Skeletal muscle satellite cell (primary cell): ENCODE measurements around the gene TNIK.
"Not testable (repeated sequence)": the region's sequence is repeated elsewhere in the genome, so short reads cannot be mapped to it uniquely, and the experiment has no call there.

ENCODE experiments used
- H3K27me3 ChIP-seq: 2 replicates; pipeline ENCODE4 v1.7.0; 2013; ENCODE audit warnings: low read length; ENCODE audit not compliant: control insufficient read depth, insufficient read depth
- H3K36me3 ChIP-seq: 2 replicates; pipeline ENCODE4 v1.7.0; 2013; ENCODE audit warnings: mild to moderate bottlenecking, control low read depth, low read length; ENCODE audit not compliant: insufficient read depth
- H3K4me1 ChIP-seq: 2 replicates; pipeline ENCODE4 v1.7.0; 2013; ENCODE audit warnings: low read length; ENCODE audit not compliant: control insufficient read depth, insufficient read depth
- H3K4me2 ChIP-seq: 2 replicates; pipeline ENCODE4 v1.7.0; 2013; ENCODE audit warnings: mild to moderate bottlenecking, low read length
- H3K4me3 ChIP-seq: 2 replicates; pipeline ENCODE4 v1.7.0; 2013; ENCODE audit warnings: low read length
- H3K9ac ChIP-seq: 2 replicates; pipeline ENCODE4 v1.7.0; 2013; ENCODE audit warnings: mild to moderate bottlenecking, low read depth, low read length, moderate library complexity
- H3K9me3 ChIP-seq: replicated peaks from 2 replicates; pipeline ENCODE4 v1.7.0; 2013; ENCODE audit warnings: mild to moderate bottlenecking, control low read depth, low read length

Gene TNIK

DNA sequence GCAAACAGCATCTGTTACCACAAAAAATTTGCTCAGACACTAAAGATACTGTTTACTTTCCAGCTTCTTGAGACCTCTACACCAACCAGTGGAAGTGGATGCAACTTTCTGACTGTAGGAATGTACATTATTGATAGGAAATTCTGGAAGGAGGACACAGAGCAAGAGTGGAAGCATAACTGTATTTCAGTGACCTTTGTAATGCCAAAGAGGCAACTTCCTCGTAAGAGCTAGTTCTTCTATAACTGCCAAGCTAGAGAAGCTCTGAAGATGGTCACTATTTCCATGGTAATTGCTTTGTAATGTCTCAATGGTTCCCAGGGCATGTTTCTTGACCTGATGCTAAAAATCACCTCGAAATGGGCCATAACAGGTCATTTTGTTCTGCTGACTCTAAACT lies 337.3 kb downstream of the TNIK start:
- Histone ChIP-seq H3K4me2 (no peak overlapping the region), H3K27me3 (no peaks in the 10 kb centered on the region), H3K36me3 (no peaks in the 10 kb centered on the region), H3K4me3 (no peak overlapping the region), H3K9me3 (no peaks in the 10 kb centered on the region), H3K9ac (no peak overlapping the region), H3K4me1 (no peaks in the 10 kb centered on the region)

DNA sequence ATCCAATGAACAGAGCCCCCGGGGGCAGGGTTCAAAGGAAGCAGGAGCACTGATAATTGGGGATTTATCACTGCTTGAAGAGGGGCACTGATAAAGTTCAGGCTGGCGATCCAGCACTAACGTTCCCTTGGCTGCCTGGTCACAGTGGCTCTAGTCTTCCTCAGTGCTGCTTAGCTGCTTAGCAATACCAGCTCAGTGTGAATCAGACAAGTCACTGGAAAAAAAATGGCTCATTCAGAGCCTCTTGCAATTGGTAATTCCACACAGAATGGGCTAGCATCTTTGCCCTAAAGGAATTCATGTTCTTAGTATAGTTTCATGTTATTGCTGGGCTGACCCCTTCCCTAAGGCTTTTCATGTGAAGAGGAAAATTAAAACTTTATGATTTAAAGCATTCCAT lies 338.0 kb downstream of the TNIK start:
- Histone ChIP-seq H3K9me3 (no peaks in the 10 kb centered on the region), H3K36me3 (no peaks in the 10 kb centered on the region), H3K9ac (no peak overlapping the region), H3K4me2 (no peak overlapping the region), H3K27me3 (no peaks in the 10 kb centered on the region), H3K4me1 (no peaks in the 10 kb centered on the region), H3K4me3 (no peak overlapping the region)

DNA sequence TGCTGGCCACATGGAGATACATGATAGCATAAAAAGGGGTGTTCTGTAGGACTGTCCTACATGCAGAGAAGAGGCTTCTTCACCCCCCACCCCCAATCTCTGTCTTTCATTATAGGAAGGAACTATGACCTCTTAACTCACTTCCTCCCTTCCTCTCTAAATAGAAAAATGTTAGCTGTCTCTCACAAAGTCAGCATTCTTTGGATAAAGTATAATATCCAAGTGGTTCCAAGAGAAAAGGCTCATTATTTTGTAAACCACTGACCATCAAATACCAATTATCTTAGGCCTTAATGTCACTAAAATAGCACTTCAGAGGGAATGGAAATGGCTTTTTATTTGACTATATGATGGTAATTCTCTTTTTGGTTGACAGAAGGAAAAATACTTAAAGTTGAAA lies 338.4 kb downstream of the TNIK start:
- H3K9ac ChIP-seq: no peak overlapping the region
- no peaks in the 10 kb centered on the region for H3K4me1 ChIP-seq
- H3K4me3 ChIP-seq: no peak overlapping the region
- no peak overlapping the region for H3K4me2 ChIP-seq
- H3K27me3 ChIP-seq: no peaks in the 10 kb centered on the region
- H3K9me3 ChIP-seq: no peaks in the 10 kb centered on the region
- H3K36me3 ChIP-seq: no peaks in the 10 kb centered on the region

DNA sequence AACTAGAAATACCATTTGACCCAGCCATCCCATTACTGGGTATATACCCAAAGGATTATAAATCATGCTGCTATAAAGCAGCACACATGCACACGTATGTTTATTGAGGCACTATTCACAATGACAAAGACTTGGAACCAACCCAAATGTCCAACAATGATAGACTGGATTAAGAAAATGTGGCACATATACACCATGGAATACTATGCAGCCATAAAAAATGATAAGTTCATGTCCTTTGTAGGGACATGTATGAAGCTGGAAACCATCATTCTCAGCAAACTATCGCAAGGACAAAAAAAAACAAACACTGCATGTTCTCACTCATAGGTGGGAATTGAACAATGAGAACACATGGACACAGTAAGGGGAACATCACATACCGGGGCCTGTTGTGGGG lies 340.8 kb downstream of the TNIK start:
- H3K9ac ChIP-seq, H3K4me3 ChIP-seq, H3K27me3 ChIP-seq, H3K9me3 ChIP-seq, H3K36me3 ChIP-seq, H3K4me2 ChIP-seq, H3K4me1 ChIP-seq: not testable (repeated sequence)

DNA sequence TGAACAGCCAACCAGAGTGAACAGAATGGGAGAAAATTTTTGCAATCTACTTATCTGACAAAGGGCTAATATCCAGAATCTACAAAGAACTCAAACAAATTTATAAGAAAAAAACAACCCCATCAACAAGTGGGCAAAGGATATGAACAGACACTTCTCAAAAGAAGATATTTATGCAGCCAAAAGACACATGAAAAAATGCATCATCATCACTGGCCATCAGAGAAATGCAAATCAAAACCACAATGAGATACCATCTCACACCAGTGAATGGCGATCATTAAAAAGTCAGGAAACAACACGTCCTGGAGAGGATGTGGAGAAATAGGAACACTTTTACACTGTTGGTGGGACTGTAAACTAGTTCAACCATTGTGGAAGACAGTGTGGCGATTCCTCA lies 341.2 kb downstream of the TNIK start:
- not testable (repeated sequence) for H3K36me3 ChIP-seq, H3K4me2 ChIP-seq, H3K4me3 ChIP-seq, H3K27me3 ChIP-seq, H3K9me3 ChIP-seq, H3K9ac ChIP-seq, H3K4me1 ChIP-seq

DNA sequence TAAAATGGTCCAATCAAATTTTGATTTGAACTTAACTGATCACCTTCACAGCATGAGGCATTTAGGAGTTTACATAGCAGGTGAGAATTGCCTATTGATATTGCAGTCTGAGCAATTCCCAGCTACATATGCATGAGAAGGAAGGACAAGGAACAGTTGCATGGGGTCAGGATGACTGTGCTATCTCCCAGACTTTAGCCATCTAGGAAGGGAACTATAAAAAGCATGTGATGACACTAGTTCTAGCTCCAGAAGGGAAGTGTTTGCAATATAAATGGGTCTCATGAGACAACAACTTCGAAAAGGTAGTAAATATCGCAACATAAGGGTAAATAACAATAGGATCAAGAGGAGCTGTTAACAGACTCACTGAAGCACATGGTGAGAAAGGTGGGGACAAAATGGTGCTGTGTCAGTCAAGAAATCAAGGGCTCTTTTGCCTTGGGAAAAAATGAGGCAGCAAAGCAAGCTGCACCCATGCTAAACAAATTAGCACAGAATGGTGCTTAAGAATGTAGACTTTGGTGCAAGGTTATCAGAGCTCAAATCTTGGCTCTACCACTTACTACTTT lies 343.3 kb downstream of the TNIK start:
- H3K4me2 ChIP-seq: no peak overlapping the region

DNA sequence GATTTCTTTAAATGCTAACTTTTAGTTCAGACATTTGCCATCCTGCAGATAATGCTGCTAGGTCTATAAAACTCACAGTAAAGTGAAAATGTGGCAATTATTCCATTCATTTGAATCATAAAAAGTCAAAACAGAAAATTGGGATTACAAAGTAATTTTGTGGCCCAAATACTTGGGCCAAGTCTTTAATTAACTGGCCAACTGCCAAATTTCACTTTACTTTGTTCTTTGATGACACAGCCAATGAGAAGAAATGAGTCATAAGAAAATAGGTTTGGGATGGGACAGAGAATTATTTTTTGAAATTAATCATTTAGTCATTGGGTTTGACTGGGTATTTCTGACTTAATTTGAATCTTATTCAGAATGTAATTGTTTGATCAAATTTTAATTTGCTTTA lies 343.8 kb downstream of the TNIK start:
- Histone ChIP-seq H3K27me3 (no peaks in the 10 kb centered on the region), H3K9me3 (no peaks in the 10 kb centered on the region), H3K4me2 (no peak overlapping the region), H3K4me3 (no peak overlapping the region), H3K9ac (no peak overlapping the region), H3K4me1 (no peaks in the 10 kb centered on the region), H3K36me3 (no peaks in the 10 kb centered on the region)

More for the DNA sequence above, 343.3 kb downstream of the TNIK start:
- Histone ChIP-seq H3K36me3 (no peaks in the 10 kb centered on the region), H3K4me1 (no peaks in the 10 kb centered on the region), H3K27me3 (no peaks in the 10 kb centered on the region), H3K4me3 (no peak overlapping the region), H3K9me3 (no peaks in the 10 kb centered on the region), H3K9ac (no peak overlapping the region)

DNA sequence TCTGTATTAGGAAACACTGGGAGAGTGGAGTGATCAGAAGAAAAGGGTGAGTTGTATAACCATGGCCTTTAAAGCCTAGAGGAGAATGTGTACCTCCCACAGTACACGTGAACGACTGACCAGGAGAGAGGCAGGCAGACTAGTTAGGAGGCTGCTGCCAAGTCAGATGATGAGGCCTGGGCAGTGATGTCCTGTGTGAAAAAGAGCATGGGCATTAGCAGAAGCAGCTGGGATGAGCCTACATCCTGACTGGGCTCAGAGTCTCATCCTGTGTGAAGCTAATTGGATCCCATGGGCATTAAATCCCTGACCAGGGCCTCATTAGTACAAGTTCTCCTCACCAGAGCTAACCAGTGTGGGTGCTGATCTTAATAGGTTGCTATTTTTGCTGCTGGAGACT lies 344.5 kb downstream of the TNIK start:
- no peaks in the 10 kb centered on the region for H3K36me3 ChIP-seq
- H3K27me3 ChIP-seq: no peaks in the 10 kb centered on the region
- no peaks in the 10 kb centered on the region for H3K9me3 ChIP-seq
- H3K4me3 ChIP-seq: no peak overlapping the region
- H3K4me2 ChIP-seq: no peak overlapping the region
- H3K4me1 ChIP-seq: no peaks in the 10 kb centered on the region
- H3K9ac ChIP-seq: no peak overlapping the region

DNA sequence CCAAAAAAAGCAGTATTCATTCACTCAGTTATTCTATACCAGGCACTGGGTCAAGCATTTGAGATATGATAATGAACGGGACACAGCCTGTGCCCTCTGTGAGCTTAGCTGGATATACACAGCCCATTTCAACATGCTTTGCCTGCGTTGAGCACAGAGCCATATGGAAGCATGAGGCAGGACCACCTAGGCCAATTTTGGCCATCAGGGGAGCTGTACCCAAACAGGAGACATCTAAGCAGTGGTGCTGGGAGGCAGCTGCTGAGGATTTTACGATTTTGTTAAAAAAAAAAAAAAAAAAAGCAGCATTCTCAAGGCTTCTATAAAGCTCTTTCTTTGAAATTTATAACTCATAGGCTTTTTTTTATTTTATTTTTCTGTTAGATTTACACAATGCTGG lies 346.5 kb downstream of the TNIK start:
- H3K4me3 ChIP-seq: no peak overlapping the region
- no peaks in the 10 kb centered on the region for H3K9me3 ChIP-seq
- no peaks in the 10 kb centered on the region for H3K4me1 ChIP-seq
- H3K27me3 ChIP-seq: no peaks in the 10 kb centered on the region
- H3K36me3 ChIP-seq: no peaks in the 10 kb centered on the region
- H3K9ac ChIP-seq: no peak overlapping the region
- H3K4me2 ChIP-seq: no peak overlapping the region

DNA sequence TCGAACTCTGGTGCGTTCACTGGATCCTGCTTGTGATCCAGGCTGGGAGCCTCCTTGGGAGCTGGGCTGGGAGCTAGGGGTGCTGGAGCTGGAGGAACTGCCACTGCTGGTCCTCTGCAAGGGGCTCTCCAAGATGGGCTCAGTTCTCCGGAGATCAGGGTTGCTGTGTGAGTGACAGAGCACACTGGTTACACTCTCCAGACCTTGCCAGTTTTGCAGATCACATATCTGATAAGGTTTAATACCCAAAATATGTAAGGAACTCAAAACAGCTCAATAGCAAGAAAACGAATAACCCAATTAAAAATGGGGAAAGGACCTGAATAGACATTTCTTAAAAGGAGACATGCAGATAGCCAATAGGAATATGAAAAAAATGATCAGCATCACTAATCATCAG lies 349.5 kb downstream of the TNIK start:
- Histone ChIP-seq H3K4me3 (no peak overlapping the region), H3K36me3 (no peaks in the 10 kb centered on the region), H3K27me3 (no peaks in the 10 kb centered on the region), H3K4me2 (no peak overlapping the region), H3K4me1 (no peaks in the 10 kb centered on the region), H3K9me3 (no peaks in the 10 kb centered on the region), H3K9ac (no peak overlapping the region)

DNA sequence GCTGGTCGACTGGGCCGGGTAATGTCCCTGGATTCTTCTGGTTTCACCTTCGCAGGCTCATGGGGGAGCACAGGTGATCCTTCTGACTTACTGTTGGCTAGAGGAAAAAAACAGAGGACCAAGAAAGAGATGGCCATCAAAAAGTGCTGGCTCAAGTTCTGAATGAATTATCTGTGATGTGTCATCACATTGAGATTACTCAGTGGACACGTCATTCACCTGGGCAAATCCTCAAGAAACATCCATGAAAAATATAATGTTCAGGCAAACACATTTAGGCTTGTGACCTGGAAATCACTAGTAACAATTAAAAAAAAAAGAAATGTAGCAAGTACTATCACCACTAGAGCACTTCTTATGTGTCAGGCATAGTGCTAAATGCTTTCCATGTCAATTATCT lies 352.1 kb downstream of the TNIK start:
- no peaks in the 10 kb centered on the region for H3K27me3 ChIP-seq
- H3K4me2 ChIP-seq: no peak overlapping the region
- H3K4me3 ChIP-seq: no peak overlapping the region
- no peaks in the 10 kb centered on the region for H3K9me3 ChIP-seq
- no peak overlapping the region for H3K9ac ChIP-seq
- H3K36me3 ChIP-seq: no peaks in the 10 kb centered on the region
- no peaks in the 10 kb centered on the region for H3K4me1 ChIP-seq

DNA sequence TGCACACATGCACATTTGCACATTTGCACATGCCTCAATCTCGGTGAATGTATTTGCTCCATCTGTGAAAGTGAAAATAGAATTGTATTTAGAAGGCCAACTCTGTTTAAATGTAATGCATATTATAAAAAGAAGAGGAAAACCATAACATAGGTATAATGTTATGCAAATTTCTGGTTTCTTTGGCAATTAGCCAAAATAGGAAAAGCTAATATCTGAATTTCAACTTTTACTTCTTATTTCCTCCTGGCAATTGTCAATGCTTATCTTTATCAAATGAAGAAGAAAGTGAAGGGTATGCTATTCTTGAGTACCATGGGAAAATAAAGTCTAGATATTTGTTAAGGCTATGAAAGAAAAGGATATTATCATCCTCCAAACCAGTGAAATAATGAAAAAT lies 357.0 kb downstream of the TNIK start:
- H3K9me3 ChIP-seq: no peaks in the 10 kb centered on the region
- no peaks in the 10 kb centered on the region for H3K4me1 ChIP-seq
- H3K9ac ChIP-seq: no peak overlapping the region
- no peak overlapping the region for H3K4me2 ChIP-seq
- H3K4me3 ChIP-seq: no peak overlapping the region
- no peaks in the 10 kb centered on the region for H3K36me3 ChIP-seq
- no peaks in the 10 kb centered on the region for H3K27me3 ChIP-seq
